Measurements from ENCODE around the gene ONECUT1.

Gene ONECUT1

GRCh38 chr15:52731732-52732470 lies 58.2 kb downstream of the ONECUT1 start:
- DNase-seq (ENCODE audit: low read depth in 2 of 2) = no peak

DNA sequence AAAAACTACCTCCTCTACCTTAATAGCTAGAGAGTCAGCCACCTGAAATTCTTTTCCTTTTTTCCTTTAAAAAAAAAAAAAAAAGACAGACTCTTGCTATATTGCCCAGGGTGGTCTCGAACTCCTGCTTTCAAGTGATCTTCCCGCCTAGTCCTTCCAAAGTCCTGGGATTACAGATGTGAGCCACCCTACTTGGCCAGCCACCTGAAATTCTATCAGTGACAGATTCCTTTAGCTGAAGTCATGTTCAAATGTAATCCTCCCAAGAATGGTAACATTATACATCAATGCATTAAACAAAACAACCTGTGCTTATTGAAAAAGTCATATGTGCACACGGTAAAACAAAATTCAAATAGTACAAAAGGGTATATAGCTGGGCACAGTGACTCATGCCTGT lies 59.1 kb downstream of the ONECUT1 start:
- DNase-seq (ENCODE audit: low read depth in 2 of 2) = no peak

GRCh38 chr15:52730594-52730993 lies 59.5 kb downstream of the ONECUT1 start:
- no peak for DNase-seq (ENCODE audit: low read depth in 2 of 2)

DNA sequence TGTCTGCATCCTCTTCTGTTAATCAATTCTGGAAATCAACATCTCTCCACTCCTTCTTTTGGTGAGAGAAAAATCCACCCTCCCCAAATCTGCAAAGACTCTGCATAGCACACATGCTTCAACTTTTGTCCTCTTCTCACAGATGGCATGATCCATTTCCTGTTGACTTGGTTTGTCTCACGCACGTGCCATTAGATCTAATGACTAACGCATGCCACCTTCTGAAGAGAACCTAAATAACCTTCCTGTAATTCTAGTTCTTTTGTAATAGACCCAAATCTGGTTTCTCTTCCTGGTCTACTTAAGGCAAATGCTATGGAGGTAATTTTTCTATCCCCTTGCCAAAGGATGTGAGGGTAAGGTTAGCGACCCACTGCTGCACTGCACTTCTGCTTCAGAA lies 60.0 kb downstream of the ONECUT1 start:
- DNase-seq (ENCODE audit: low read depth in 2 of 2) = no peak

DNA sequence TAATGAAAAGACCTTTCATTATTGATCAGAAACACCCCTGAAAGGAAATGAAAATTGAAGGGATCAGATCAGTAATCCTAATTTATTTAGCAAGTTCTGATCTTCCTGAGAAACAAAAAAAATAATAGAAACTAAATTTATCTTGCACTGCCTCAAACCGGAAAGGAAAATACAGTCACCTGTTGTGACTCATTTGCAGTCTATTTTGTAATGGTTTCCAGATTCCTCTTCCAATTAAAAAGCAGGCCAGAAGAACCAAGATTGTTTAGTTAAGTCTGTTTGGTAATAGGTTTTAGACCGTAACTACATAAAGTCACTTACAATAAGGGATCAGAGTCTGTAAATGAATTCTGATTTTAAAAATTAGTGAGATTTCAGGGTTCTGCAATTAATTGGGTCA lies 61.2 kb downstream of the ONECUT1 start:
- DNase-seq (ENCODE audit: low read depth in 2 of 2) = no peak

DNA sequence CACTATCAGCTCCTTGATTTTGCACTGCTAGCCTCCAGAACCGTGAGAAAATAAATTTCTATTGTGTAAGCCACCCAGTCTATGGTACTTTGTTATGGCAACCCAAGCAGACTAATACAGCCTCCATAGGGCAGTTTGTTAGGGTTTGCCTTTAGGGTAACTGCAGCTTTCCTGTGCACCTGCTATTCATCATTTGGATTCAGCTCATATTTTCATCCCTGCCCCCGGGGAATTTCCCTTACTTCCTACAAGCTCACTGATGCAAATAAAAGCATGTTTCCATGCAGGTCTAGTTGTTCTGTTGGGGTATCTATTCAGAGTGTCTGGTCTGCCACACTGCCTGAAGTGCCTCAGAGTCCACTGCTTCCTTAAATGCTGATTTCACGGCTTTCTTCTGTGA lies 62.3 kb downstream of the ONECUT1 start:
- DNase-seq (ENCODE audit: low read depth in 2 of 2) = no peak

GRCh38 chr15:52726195-52726594 lies 63.9 kb downstream of the ONECUT1 start:
- no peak for DNase-seq (ENCODE audit: low read depth in 2 of 2)

- no peak for DNase-seq (ENCODE audit: low read depth in 2 of 2)
These were observed 71.6 kb downstream of the ONECUT1 start for GRCh38 chr15:52718551-52718950.

DNA sequence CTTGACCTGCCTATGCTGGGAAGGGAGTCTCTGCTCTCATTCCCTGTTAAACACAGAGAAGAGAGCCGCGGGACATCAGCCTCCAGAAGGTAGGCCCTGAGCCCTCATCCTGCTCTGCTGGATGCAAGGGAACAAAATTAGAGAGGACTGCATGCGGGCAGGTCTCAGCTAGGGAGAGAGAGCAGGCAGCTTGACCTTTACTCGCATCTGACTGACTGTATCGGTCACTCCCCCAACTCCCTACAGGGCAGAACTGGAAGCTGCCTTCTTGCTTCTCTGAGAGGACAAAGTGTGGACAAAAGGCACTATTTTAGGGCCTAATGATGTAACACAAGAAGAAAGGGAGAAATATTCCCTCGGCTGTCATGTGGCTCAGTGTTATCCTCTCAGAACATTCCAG lies 72.2 kb downstream of the ONECUT1 start:
- no peak for DNase-seq (ENCODE audit: low read depth in 2 of 2)

GRCh38 chr15:52717481-52717880 lies 72.7 kb downstream of the ONECUT1 start:
- DNase-seq (ENCODE audit: low read depth in 2 of 2) = no peak

DNA sequence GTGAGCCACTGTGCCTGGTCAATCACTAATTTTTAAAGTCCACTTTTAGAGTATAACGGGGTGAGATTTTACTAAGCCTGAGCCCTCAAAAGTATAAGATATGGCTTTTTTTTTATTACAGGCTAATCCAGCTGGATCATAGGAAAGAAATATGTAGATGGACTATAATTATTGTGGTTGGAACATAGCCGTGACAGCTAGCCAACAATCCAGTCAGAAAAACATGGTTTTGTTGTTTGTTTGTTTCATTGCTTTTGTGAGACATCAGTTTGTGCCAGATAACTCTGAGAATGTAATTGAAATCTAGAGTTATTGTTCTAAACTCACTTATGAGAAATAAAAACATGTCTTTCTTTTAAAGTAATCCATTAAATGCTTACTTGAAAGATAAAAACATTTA lies 73.6 kb downstream of the ONECUT1 start:
- no peak for DNase-seq (ENCODE audit: low read depth in 2 of 2)

GRCh38 chr15:52715411-52715810 lies 74.7 kb downstream of the ONECUT1 start:
- DNase-seq (ENCODE audit: low read depth in 2 of 2) = no peak

DNA sequence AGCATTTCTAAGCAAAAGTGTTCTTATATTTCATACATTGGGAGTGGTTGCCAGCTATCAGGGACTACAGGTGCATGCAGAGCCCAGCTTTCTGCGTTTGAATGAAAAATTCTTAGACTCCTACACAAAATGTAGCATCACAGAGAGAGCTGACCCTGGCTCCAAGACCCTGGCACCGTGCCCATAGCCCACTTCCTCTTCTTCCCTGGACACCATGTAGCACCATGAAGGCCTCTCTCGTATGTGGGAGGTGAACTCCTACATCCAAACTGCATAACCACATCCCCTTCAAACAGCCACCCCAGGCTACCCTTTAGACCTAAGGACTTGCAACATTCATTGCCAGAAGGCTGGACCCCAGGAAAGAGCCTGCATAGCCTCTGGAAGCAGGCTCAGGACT lies 75.2 kb downstream of the ONECUT1 start:
- DNase-seq (ENCODE audit: low read depth in 2 of 2) = no peak

GRCh38 chr15:52710708-52711389 lies 79.3 kb downstream of the ONECUT1 start:
- no peak for DNase-seq (ENCODE audit: low read depth in 2 of 2)

DNA sequence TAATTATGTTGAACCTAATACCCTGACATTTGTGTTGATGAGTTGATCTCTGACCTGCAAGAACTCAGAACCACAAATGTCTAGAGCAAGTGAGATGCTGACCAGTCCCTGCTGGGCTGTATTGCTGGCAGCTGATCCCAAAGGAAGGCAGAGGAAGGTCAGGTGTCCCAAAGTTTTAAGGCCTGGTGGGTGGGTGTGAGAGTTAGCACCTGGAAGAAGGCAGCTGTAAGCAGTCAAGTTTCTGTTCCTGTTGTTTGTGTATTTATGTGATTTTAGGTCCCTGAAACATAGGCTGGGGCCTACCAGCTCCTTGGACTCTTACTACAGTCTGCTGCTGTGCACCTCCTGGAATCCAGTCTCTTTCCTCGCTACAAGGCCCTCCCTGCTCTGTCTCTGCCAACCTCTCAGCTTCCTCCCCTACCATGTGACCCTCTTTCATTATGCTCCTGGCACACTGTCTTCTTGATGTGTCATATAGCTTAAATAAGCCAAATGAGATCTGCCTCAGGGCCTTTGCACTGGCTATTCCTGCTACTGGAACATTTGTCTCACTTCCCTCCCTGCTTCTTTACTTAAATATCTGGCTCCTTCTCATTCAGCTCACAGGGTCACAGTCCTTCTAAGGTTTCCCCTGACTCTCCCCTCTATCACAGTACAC lies 80.0 kb downstream of the ONECUT1 start:
- no peak for DNase-seq (ENCODE audit: low read depth in 2 of 2)

GRCh38 chr15:52709187-52709981 lies 80.8 kb downstream of the ONECUT1 start:
- no peak for DNase-seq (ENCODE audit: low read depth in 2 of 2)
